Tibial nerve (tissue), 4 donors: ENCODE results near the gene FGGY.

ENCODE experiments used
- EP300 ChIP-seq, 2 donors: sonication (generic); formaldehyde crosslinking; IDR thresholded peaks; one replicate each; pipeline ENCODE4 v1.6.1; 2017; ENCODE audit warnings: antibody characterized with exemption in 2 of 2, mild to moderate bottlenecking in 1 of 2
- TF ChIP-seq, protein P1 (sequence below), 5 experiments: fragments of 200-600 bp in 3 of 5; fragments of 450-650 bp in 2 of 5; sonication (generic) in 3 of 5; IDR thresholded peaks; one replicate each; pipeline ENCODE4 v1.5.1; 2016 to 2019; ENCODE audit warnings: antibody characterized with exemption in 5 of 5, mild to moderate bottlenecking in 3 of 5, moderate library complexity in 2 of 5

DNA sequence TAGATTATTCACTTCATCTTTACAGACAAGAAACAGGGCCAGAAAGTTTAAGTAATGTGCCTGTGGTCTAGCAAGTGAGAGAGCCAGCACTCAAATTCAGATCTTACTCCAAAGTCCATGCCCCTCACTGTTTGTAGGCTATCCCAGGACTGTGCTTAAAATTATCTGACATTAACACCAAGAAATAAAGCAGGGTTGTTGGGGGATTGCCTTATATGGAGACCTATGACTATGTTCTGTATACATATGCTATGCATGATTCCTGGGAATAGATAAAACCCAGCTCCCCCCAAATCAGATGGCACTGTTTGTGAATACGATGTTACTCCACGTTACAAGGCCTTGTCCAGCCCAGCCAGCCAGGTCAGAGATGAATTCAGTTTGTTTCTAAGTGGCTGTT lies 386.3 kb downstream of the FGGY start:
- TF ChIP-seq EP300 (IDR thresholded peaks at IDR 0.05) = no peak
- TF ChIP-seq, protein P1, sequence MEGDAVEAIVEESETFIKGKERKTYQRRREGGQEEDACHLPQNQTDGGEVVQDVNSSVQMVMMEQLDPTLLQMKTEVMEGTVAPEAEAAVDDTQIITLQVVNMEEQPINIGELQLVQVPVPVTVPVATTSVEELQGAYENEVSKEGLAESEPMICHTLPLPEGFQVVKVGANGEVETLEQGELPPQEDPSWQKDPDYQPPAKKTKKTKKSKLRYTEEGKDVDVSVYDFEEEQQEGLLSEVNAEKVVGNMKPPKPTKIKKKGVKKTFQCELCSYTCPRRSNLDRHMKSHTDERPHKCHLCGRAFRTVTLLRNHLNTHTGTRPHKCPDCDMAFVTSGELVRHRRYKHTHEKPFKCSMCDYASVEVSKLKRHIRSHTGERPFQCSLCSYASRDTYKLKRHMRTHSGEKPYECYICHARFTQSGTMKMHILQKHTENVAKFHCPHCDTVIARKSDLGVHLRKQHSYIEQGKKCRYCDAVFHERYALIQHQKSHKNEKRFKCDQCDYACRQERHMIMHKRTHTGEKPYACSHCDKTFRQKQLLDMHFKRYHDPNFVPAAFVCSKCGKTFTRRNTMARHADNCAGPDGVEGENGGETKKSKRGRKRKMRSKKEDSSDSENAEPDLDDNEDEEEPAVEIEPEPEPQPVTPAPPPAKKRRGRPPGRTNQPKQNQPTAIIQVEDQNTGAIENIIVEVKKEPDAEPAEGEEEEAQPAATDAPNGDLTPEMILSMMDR (IDR thresholded peaks at IDR 0.05) = no peak
